Measurements from ENCODE around the gene FGFR1OP2. TPM values are rescaled to one million over a fixed set of nuclear protein-coding genes. Genes with fewer than 3 reads are reported as not detected.

FGFR1OP2 gene
- total RNA-seq, 2 experiments from 2014 or later = 38.5 to 43.1 TPM

DNA sequence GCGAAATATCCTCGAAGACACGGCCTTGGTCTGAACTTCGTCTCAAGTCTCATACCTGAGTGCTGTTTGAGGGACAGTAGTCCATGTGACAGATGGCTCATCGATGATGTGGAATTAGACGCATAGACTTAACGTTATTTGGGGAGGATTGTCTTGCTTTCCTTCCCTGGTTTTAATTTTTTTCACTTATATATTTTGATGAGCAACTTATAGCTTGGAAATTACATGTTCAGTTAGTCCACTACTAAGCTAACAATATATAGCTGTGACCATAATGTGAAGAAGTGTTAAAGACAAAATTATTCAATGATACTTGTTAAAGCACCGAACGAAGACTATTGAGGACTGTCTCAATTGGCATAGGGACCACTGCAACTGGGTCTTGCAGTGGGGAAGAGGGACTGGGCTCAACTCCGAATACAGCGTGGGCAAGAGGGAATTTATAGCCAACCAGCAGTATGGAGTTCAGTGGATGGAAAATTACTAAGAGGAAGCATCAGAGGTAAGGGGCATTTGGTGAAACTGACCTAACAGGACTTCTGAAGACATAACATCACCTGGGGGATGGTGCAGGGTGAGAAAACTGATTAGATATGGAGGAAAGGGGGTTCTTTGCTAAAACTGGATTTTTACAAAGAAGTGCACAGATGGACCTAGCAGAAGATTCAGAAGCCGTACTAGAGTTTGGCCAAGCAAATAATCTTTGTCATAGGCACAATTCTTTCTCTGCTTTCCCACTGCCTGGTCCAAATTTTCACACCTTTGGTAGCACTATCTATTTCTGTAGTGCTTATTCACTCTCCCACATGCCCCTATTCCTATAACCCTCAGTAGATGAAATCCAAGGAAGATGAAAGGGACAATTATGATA lies 76.8 kb downstream of the FGFR1OP2 start:
- intact Hi-C loops (cut with DNase I, micrococcal nuclease) = loop anchor here (1.0 to 10.0 kb wide), 14 partner anchors 7 to 893 kb away; partner anchors contain the start of genes FGFR1OP2 (in 2 of the 2), ITPR2 (in 2 of the 2), MED21 (in 2 of the 2) and MRPS35 (in 1 of the 2)
- H3K4me1 Mint-ChIP-seq = peaks cover 44% of the 10 kb centered on the region
- peaks cover 6% of the 10 kb centered on the region for H3K36me3 Mint-ChIP-seq (ENCODE audit: low read depth)
- peak overlapping the region; percentile 86 for H3K4me3 Mint-ChIP-seq
- no peaks in the 10 kb centered on the region for H3K9me3 Mint-ChIP-seq (ENCODE audit: low read depth)
- peak overlapping the region; percentile 82 for H3K27ac Mint-ChIP-seq
- POLR2A ChIA-PET = interaction anchor here (0.9 kb wide), 1 partner anchor 263 kb away, joined by 4 read pairs; no protein-coding TSS in a partner anchor
- CTCF ChIA-PET = interaction anchor here (0.5 to 11.5 kb wide), 29 partner anchors 10 to 310 kb away, joined by 3 to 152 read pairs (median 3); partner anchors contain the start of genes FGFR1OP2, INTS13 and ITPR2
- H3K27me3 Mint-ChIP-seq = no peaks in the 10 kb centered on the region
- no peak for ATAC-seq
- DNase-seq = peak; percentile 52

DNA sequence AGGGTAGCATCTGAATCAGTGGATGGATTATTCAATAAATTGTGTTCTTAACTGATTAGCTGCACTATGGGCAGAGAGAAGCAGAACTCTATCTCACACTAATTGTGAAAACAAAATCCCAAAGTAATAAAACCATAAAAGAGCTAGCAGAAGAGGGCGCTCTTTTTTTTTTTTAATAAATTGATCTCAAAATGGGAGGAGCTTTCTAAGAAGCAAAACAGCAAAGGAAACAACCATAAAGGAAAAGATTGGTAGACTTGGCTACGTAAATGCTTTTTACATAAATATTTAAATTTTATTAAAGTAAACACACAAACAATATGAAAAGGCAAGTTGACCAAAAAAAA lies 77.4 kb downstream of the FGFR1OP2 start:
- Mint-ChIP-seq H3K27me3 (peaks cover under 1% of the 10 kb centered on the region), H3K9me3 (ENCODE audit: low read depth) (no peaks in the 10 kb centered on the region), H3K4me3 (no peak overlapping the region), H3K27ac (peak overlapping the region; percentile 43), H3K36me3 (ENCODE audit: low read depth) (peaks cover 3% of the 10 kb centered on the region), H3K4me1 (peaks cover 40% of the 10 kb centered on the region)
- ATAC-seq (no peak), DNase-seq (no peak)
- ChIA-PET CTCF (interaction anchor here (0.6 to 11.5 kb wide), 27 partner anchors 9 to 509 kb away, joined by 3 to 152 read pairs (median 3); partner anchors contain the start of genes FGFR1OP2, INTS13 and ITPR2), POLR2A (interaction anchor here (0.6 to 0.9 kb wide), 2 partner anchors 262 to 291 kb away, joined by 3 to 4 read pairs; no protein-coding TSS in a partner anchor)
- intact Hi-C loops (cut with DNase I, micrococcal nuclease) = loop anchor here (1.0 to 10.0 kb wide), 3 partner anchors 127 to 689 kb away; no protein-coding TSS in a partner anchor

Other genes starting within 250 kb of the FGFR1OP2 start
- gene ITPR2, start 105.3 kb upstream of the FGFR1OP2 start, total RNA-seq = 10 to 100 TPM; 27.3 to 28.6 TPM
- 10 to 100 TPM; 66.3 to 71.5 TPM for gene INTS13, start 489 bp upstream of the FGFR1OP2 start, total RNA-seq
- gene TM7SF3, start 75.9 kb downstream of the FGFR1OP2 start, total RNA-seq = 10 to 100 TPM; 29.4 to 34.0 TPM
- gene MED21, start 84.1 kb downstream of the FGFR1OP2 start, total RNA-seq = 10 to 100 TPM; 25.1 to 33.3 TPM
- not detected for gene C12orf71, start 144.1 kb downstream of the FGFR1OP2 start, total RNA-seq

All from activated CD4-positive, alpha-beta T cell treated with anti-CD3 and anti-CD28 coated beads for 36 hours (primary cell).